ENCODE results near the gene ZRANB3. TPM values are rescaled to one million over a fixed set of nuclear protein-coding genes. Genes with fewer than 3 reads are reported as not detected.

Gene ZRANB3
- total RNA-seq, 1 experiment from 2014 or later, result 12.0 TPM

DNA sequence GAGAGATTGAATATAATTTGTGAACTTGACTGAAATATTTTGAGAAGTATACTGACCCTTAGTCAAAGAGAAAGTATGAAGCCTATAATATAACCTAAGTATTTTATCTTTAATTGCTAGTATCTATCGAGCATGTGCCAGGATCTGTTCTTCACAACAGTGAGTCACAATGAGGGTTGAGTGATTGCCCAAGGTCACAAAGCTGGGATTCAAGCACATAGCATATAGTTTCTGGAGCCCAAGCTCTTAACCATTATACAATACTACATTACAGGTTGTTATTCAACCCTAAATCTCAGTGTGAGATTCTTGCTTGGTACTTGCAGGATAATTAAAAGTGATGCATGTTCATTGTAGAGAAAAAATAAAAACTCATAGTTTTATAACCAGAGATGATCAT is 381.8 kb downstream of the ZRANB3 start (continued):
- TF ChIP-seq RAD21 (IDR thresholded peaks at IDR 0.05; ENCODE audit: low read depth), result no peak
- TF ChIP-seq YY1 (IDR thresholded peaks at IDR 0.05; ENCODE audit: extremely low read depth, insufficient replicate concordance, low read depth, low read length), result no peak
- TF ChIP-seq EGR1 (IDR thresholded peaks at IDR 0.05; ENCODE audit: low read depth), result no peak
- TF ChIP-seq, protein P1, sequence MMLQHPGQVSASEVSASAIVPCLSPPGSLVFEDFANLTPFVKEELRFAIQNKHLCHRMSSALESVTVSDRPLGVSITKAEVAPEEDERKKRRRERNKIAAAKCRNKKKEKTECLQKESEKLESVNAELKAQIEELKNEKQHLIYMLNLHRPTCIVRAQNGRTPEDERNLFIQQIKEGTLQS (IDR thresholded peaks at IDR 0.05), result no peak
- no peak for TF ChIP-seq SRF (IDR thresholded peaks at IDR 0.05; ENCODE audit: low read depth)
- TF ChIP-seq, protein P2, sequence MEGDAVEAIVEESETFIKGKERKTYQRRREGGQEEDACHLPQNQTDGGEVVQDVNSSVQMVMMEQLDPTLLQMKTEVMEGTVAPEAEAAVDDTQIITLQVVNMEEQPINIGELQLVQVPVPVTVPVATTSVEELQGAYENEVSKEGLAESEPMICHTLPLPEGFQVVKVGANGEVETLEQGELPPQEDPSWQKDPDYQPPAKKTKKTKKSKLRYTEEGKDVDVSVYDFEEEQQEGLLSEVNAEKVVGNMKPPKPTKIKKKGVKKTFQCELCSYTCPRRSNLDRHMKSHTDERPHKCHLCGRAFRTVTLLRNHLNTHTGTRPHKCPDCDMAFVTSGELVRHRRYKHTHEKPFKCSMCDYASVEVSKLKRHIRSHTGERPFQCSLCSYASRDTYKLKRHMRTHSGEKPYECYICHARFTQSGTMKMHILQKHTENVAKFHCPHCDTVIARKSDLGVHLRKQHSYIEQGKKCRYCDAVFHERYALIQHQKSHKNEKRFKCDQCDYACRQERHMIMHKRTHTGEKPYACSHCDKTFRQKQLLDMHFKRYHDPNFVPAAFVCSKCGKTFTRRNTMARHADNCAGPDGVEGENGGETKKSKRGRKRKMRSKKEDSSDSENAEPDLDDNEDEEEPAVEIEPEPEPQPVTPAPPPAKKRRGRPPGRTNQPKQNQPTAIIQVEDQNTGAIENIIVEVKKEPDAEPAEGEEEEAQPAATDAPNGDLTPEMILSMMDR (IDR thresholded peaks at IDR 0.05 in 2 of 3, conservative IDR thresholded peaks at IDR 0.05 in 1 of 3; ENCODE audit: borderline replicate concordance in 1 of 3, insufficient read depth in 1 of 3, low read depth in 2 of 3, low read length in 2 of 3), result no peak
- TF ChIP-seq SP1 (IDR thresholded peaks at IDR 0.05; ENCODE audit: low read depth), result no peak

DNA sequence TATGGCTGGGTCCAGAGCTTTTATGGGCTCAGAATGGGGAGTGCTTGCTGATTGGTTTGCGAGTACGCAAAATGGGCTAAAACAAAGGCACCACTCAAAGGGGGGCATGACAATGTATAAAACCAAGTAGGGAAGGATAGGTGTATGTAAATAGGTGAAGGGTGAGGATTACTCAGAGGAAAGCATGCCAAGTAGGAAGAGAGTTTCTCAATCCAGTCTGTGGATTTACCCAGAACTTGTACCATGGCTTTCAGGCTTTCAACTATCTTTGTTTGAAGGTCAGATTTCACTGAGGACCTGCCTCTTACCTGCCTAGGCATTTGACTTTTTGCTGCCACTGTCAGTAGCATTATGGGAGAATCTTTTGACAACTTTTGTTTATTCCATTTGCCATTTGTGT is 386.7 kb downstream of the ZRANB3 start:
- Histone ChIP-seq H3K4me3 (replicated peaks in 1 of 2; ENCODE audit: low read depth in 1 of 2, low read length in 2 of 2) (no peak overlapping the region), H3K36me3 (ENCODE audit: control insufficient read depth in 1 of 2, insufficient read depth in 2 of 2, low read length in 2 of 2) (peaks cover 0 to 9% of the 10 kb centered on the region in 2 experiments; a peak in 1 of 4 replicates), H3K9me2 (ENCODE audit: insufficient read depth) (no peaks in the 10 kb centered on the region), H3K27me3 (ENCODE audit: insufficient read depth, low read length) (no peaks in the 10 kb centered on the region), H3K9ac (ENCODE audit: low read length) (no peak overlapping the region), H3K4me1 (ENCODE audit: control insufficient read depth in 1 of 2, insufficient read depth in 2 of 2, low read length in 2 of 2) (no peaks in the 10 kb centered on the region), H4K20me1 (ENCODE audit: insufficient read depth) (no peaks in the 10 kb centered on the region), H3K79me2 (ENCODE audit: insufficient read depth, low read length) (0 out of 2 replicates have a peak, but pooled peaks cover 5% of the 10 kb centered on the region), H2AFZ (ENCODE audit: low read depth, low read length, poor library complexity, severe bottlenecking) (no peak overlapping the region), H3K9me3 (ENCODE audit: control insufficient read depth in 1 of 2, insufficient read depth in 1 of 2, low read depth in 1 of 2, low read length in 2 of 2) (peaks cover 0 to 5% of the 10 kb centered on the region in 2 experiments; a peak in 1 of 4 replicates), H3K27ac (ENCODE audit: low read depth, low read length) (no peak overlapping the region), H3K4me2 (ENCODE audit: low read length) (no peak overlapping the region)
- ChIA-PET RAD21 (ENCODE audit: low non-redundant PET in 1 of 2, low total read pairs in 2 of 2, uncharacterized antibody in 2 of 2, unreplicated experiment in 2 of 2) (no interaction called here), CTCF (no interaction called here), POLR2A (no interaction called here)
- ATAC-seq (no peak), DNase-seq (ENCODE audit: low read depth, low spot score) (no peak)
- intact Hi-C loops (cut with micrococcal nuclease), result no loop called here
- no TSS peak for BruUV-seq (replicated peaks)
- TF ChIP-seq SP1 (IDR thresholded peaks at IDR 0.05; ENCODE audit: low read depth) (no peak), SRF (IDR thresholded peaks at IDR 0.05; ENCODE audit: low read depth) (no peak), ZFX (IDR thresholded peaks at IDR 0.05) (no peak)

All from HCT116 (cell line).